ENCODE measurements around the gene ALDH2. TPM values are rescaled to one million over a fixed set of nuclear protein-coding genes. Genes with fewer than 3 reads are reported as not detected.

Gene ALDH2
- total and polyA plus RNA-seq, 2 donors from 2014 or later, result 178 to 318 TPM

DNA sequence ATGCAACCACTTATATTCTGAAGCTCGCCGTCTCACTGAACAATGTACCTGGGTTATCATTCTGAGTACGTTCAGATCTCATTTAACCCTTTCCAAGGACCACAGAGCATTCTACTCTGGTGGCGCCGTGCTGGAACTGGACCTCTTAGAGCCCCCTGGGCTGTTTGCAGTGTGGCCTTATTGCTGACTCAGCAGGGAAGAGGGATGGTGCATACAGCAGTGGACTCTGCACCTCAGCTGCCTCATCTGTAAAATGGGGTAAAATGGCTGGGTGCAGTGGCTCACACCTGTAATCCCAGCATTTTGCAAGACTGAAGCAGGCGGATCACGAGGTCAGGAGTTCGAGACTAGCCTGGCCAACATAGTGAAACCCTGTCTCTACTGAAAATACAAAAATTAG, 2.9 kb downstream of the ALDH2 start:
- TF ChIP-seq, protein P1, sequence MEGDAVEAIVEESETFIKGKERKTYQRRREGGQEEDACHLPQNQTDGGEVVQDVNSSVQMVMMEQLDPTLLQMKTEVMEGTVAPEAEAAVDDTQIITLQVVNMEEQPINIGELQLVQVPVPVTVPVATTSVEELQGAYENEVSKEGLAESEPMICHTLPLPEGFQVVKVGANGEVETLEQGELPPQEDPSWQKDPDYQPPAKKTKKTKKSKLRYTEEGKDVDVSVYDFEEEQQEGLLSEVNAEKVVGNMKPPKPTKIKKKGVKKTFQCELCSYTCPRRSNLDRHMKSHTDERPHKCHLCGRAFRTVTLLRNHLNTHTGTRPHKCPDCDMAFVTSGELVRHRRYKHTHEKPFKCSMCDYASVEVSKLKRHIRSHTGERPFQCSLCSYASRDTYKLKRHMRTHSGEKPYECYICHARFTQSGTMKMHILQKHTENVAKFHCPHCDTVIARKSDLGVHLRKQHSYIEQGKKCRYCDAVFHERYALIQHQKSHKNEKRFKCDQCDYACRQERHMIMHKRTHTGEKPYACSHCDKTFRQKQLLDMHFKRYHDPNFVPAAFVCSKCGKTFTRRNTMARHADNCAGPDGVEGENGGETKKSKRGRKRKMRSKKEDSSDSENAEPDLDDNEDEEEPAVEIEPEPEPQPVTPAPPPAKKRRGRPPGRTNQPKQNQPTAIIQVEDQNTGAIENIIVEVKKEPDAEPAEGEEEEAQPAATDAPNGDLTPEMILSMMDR (IDR thresholded peaks at IDR 0.05; ENCODE audit: borderline replicate concordance, extremely low read depth, insufficient read depth), result no peak
- Histone ChIP-seq H3K9me3 (ENCODE audit: control insufficient read depth in 2 of 3, insufficient read depth in 1 of 3, low read length in 3 of 3) (no peaks in the 10 kb centered on the region), H3K36me3 (ENCODE audit: control insufficient read depth in 2 of 3, insufficient read depth in 3 of 3, low read length in 3 of 3) (peaks cover 0 to 4% (median 0%) of the 10 kb centered on the region in 3 donors), H3K9ac (ENCODE audit: low read length in 3 of 3) (no peak overlapping the region), H3K27ac (ENCODE audit: low read depth in 2 of 2, low read length in 2 of 2) (no peak overlapping the region), H3K27me3 (ENCODE audit: control insufficient read depth, insufficient read depth, low read length) (no peaks in the 10 kb centered on the region), H3K4me3 (ENCODE audit: low read length in 3 of 3) (peak overlapping the region in 1 of 3 donors; percentile 87), H3K4me1 (ENCODE audit: control insufficient read depth in 2 of 3, insufficient read depth in 2 of 3, low read depth in 1 of 3, low read length in 3 of 3) (peaks cover 5 to 33% (median 29%) of the 10 kb centered on the region in 3 donors)
- FAIRE-seq (no peak), DNase-seq (no peak)
- intact Hi-C loops (cut with DNase I), result no loop called here

- H3K9me3 ChIP-seq (ENCODE audit: control insufficient read depth in 2 of 3, insufficient read depth in 1 of 3, low read length in 3 of 3), result no peaks in the 10 kb centered on the region
- intact Hi-C loops (cut with DNase I), result no loop called here
- peak overlapping the region; percentile 93 to 96 for H3K27ac ChIP-seq (ENCODE audit: low read depth in 2 of 2, low read length in 2 of 2)
- H3K9ac ChIP-seq (ENCODE audit: low read length in 3 of 3), result peak overlapping the region in 1 of 3 donors; percentile 63
- H3K27me3 ChIP-seq (ENCODE audit: control insufficient read depth, insufficient read depth, low read length), result no peaks in the 10 kb centered on the region
- peaks cover 9 to 47% (median 44%) of the 10 kb centered on the region in 3 donors for H3K4me1 ChIP-seq (ENCODE audit: control insufficient read depth in 2 of 3, insufficient read depth in 2 of 3, low read depth in 1 of 3, low read length in 3 of 3)
- peak overlapping the region in 2 of 3 donors; percentile 26 to 30 for H3K4me3 ChIP-seq (ENCODE audit: low read length in 3 of 3)
- FAIRE-seq (no peak), DNase-seq (peak in 2 of 5 donors; percentile 75 to 76)
- peaks cover 0 to 4% (median 0%) of the 10 kb centered on the region in 3 donors for H3K36me3 ChIP-seq (ENCODE audit: control insufficient read depth in 2 of 3, insufficient read depth in 3 of 3, low read length in 3 of 3)
- TF ChIP-seq, protein P1 (IDR thresholded peaks at IDR 0.05; ENCODE audit: borderline replicate concordance, extremely low read depth, insufficient read depth), result no peak
Measured at GRCh38 chr12:111773801-111774551, 7.2 kb downstream of the ALDH2 start.

DNA sequence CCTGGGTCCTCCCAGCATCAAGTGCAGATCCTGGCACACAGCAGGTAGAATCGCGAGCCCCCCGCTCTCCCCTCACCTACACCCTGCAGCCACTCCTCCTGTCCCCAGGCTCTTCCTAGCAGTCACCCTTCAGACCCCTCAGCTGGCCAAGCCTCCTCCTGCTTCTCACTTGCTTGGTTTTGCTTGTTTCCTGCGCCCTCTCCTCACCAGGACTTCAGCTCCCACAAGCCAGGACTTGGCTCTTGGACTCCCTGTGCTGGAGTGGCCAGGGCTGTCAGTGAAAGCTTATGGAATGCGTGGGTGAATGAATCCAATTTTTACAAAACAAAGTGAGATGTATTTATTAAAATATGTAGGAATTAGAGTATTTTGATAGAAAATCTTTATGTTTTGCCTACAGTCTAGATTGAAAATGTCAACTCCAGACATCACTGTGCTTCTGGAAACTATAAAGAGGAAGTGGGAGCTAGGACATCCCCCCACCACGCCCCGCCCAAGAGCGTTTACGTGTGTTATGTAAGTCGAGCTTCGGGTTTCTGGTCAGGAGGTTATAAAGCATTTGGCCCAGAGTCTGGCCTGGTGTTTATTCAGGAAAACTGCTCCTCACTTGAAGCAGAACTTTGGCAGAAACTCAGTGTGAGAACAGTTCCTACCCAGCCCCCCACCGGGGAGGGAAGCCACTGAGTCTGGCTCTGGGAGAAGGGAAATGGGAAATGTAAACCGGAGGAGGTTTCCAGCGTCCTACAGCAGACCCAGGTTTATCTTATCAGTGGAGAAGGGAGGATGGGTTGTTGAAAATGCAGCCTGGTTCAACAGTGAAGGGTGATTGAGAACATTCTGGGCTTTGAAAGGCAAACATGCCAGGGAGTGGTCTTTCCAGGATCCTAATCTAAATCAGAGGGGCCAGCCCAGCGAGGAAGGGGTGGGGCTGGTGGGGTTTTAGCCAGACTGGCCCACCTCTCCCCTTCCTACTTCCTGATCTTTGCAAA, 8.8 kb downstream of the ALDH2 start:
- FAIRE-seq (peak; percentile 61), DNase-seq (peak; percentile 77 to 97 (median 91))
- Histone ChIP-seq H3K27me3 (ENCODE audit: control insufficient read depth, insufficient read depth, low read length) (no peaks in the 10 kb centered on the region), H3K9me3 (ENCODE audit: control insufficient read depth in 2 of 3, insufficient read depth in 1 of 3, low read length in 3 of 3) (no peaks in the 10 kb centered on the region), H3K27ac (ENCODE audit: low read depth in 2 of 2, low read length in 2 of 2) (peak overlapping the region; percentile 93 to 96), H3K4me3 (ENCODE audit: low read length in 3 of 3) (peak overlapping the region in 2 of 3 donors; percentile 6 to 36), H3K36me3 (ENCODE audit: control insufficient read depth in 2 of 3, insufficient read depth in 3 of 3, low read length in 3 of 3) (peaks cover 0 to 4% (median 0%) of the 10 kb centered on the region in 3 donors), H3K4me1 (ENCODE audit: control insufficient read depth in 2 of 3, insufficient read depth in 2 of 3, low read depth in 1 of 3, low read length in 3 of 3) (peaks cover 9 to 51% (median 45%) of the 10 kb centered on the region in 3 donors), H3K9ac (ENCODE audit: low read length in 3 of 3) (peak overlapping the region in 2 of 3 donors; percentile 46 to 63)
- TF ChIP-seq, protein P1 (IDR thresholded peaks at IDR 0.05; ENCODE audit: borderline replicate concordance, extremely low read depth, insufficient read depth), result no peak
- intact Hi-C loops (cut with DNase I), result no loop called here

Data from kidney (tissue), 14 donors.